Measurements from ENCODE around the gene MCM7. TPM values are rescaled to one million over a fixed set of nuclear protein-coding genes. Genes with fewer than 3 reads are reported as not detected.

Gene MCM7
- total and polyA plus RNA-seq, 10 of the 15 experiments (the other 5 are each of a cell fraction or from before 2014, with no cell fraction given): 183 to 383 (median 244) TPM

- no peak for TF ChIP-seq USF1 (IDR thresholded peaks at IDR 0.05; ENCODE audit: borderline replicate concordance, extremely low read length, insufficient read depth, low read depth, low read length)
- TF ChIP-seq BACH1 (IDR thresholded peaks at IDR 0.05; ENCODE audit: borderline replicate concordance): peak; percentile 64; the same call in 1 of the 2 replicates
- TF ChIP-seq NFXL1 (IDR thresholded peaks at IDR 0.05; ENCODE audit: borderline replicate concordance): no peak
- no peak for TF ChIP-seq CBX5 (IDR thresholded peaks at IDR 0.05; ENCODE audit: low read depth)
- TF ChIP-seq SPI1 (IDR thresholded peaks at IDR 0.05; ENCODE audit: borderline replicate concordance, insufficient read depth, low read depth, low read length): no peak
- TF ChIP-seq SMC3 (IDR thresholded peaks at IDR 0.05; ENCODE audit: borderline replicate concordance, low read length): no peak
- TF ChIP-seq SMARCA5 (IDR thresholded peaks at IDR 0.05): peak; percentile 72; the same call in 1 of the 2 replicates
- TF ChIP-seq CUX1 (IDR thresholded peaks at IDR 0.05; ENCODE audit: insufficient replicate concordance, low read depth, low read length): no peak
- peak; percentile 98 for TF ChIP-seq ZNF687 (IDR thresholded peaks at IDR 0.05)
- TF ChIP-seq BHLHE40 (IDR thresholded peaks at IDR 0.05; ENCODE audit: borderline replicate concordance in 1 of 2, low read depth in 2 of 2, low read length in 1 of 2): peak in 1 of 2 experiments; percentile 77; a peak in 2 of 4 replicates
- TF ChIP-seq MXI1 (IDR thresholded peaks at IDR 0.05; ENCODE audit: low read depth, low read length): no peak; the same call in 1 of the 2 replicates
- TF ChIP-seq STAT3 (IDR thresholded peaks at IDR 0.05; ENCODE audit: low read depth, low read length): no peak
- no peak for TF ChIP-seq RAD21 (IDR thresholded peaks at IDR 0.05; ENCODE audit: insufficient read depth, low read depth, low read length)
- no peak for TF ChIP-seq FOXK2 (IDR thresholded peaks at IDR 0.05)
- TF ChIP-seq RBBP5 (conservative IDR thresholded peaks at IDR 0.05): no peak
- TF ChIP-seq CBX3 (IDR thresholded peaks at IDR 0.05; ENCODE audit: borderline replicate concordance, low read depth): no peak
- TF ChIP-seq YBX1 (IDR thresholded peaks at IDR 0.05): no peak
- TF ChIP-seq RFX5 (IDR thresholded peaks at IDR 0.05; ENCODE audit: low read depth, low read length): no peak
Observed at GRCh38 chr7:100088621-100089457, 12.4 kb downstream of the MCM7 start, which contains the start of gene COPS6 (continued).
